Prostate gland (tissue), 2 donors: Measurements from ENCODE around the gene TCF7L1. TPM values are rescaled to one million over a fixed set of nuclear protein-coding genes. Genes with fewer than 3 reads are reported as not detected.
"Not testable (repeated sequence)": the region's sequence is repeated elsewhere in the genome, so short reads cannot be mapped to it uniquely, and the experiment has no call there.

Experiments
- DNase-seq: peaks from one replicate; pipeline ENCODE4 v3.0.0-alpha.2; 2019; ENCODE audit warnings: low spot score
- H3K27ac ChIP-seq, 2 donors: fragments of 200-600 bp; sonication (generic); 2 replicates each; pipeline ENCODE4 v1.5.1; 2017 to 2019
- H3K27me3 ChIP-seq: fragments of 200-600 bp; sonication (generic); replicated peaks from 2 replicates; pipeline ENCODE4 v1.5.1; 2019; ENCODE audit not compliant: insufficient read depth
- H3K36me3 ChIP-seq, 2 donors: fragments of 200-600 bp; sonication (generic); 1 replicate in 1 of 2; 2 replicates in 1 of 2; pipeline versions ENCODE4 v1.5.1 to v1.8.1; 2017 to 2019
- H3K4me1 ChIP-seq: fragments of 200-600 bp; sonication (generic); replicated peaks from 2 replicates; pipeline ENCODE4 v1.5.1; 2019
- H3K4me3 ChIP-seq, 2 donors: fragments of 200-600 bp; sonication (generic); 2 replicates each; pipeline ENCODE4 v1.5.1; 2017 to 2019
- H3K9me3 ChIP-seq: fragments of 200-600 bp; sonication (generic); 2 replicates; pipeline ENCODE4 v1.5.1; 2017
- CTCF ChIP-seq, 4 experiments: fragments of 200-600 bp in 2 of 4; fragments of 450-650 bp in 2 of 4; sonication (generic) in 2 of 4; IDR thresholded peaks; 1 replicate in 3 of 4; 2 replicates in 1 of 4; pipeline ENCODE4 v1.5.1; 2016 to 2019; ENCODE audit warnings: antibody characterized with exemption in 4 of 4, mild to moderate bottlenecking in 2 of 4, moderate library complexity in 2 of 4
- POLR2A ChIP-seq: fragments of 450-650 bp; IDR thresholded peaks from one replicate; pipeline ENCODE4 v1.6.1; 2016; ENCODE audit warnings: antibody characterized with exemption, mild to moderate bottlenecking
- POLR2AphosphoS5 ChIP-seq: sonication (generic); formaldehyde crosslinking; IDR thresholded peaks from one replicate; pipeline ENCODE4 v1.6.1; 2017; ENCODE audit warnings: antibody characterized with exemption
- WGBS: methylation state at CpG from one replicate; pipeline ENCODE4 v1.1.5; 2018; 5-methylcytosine and 5-hydroxymethylcytosine counted together
- intact Hi-C: fragments of 100-400 bp; cut with DNase I; formaldehyde crosslinking; loops from one replicate; pipeline ENCODE4 v1.14.2; 2022
- total RNA-seq, 2 donors: library from RNA; depleted of rRNA; stranded (reverse); fragments of >200 nt; gene quantifications; one replicate each; pipeline ENCODE4 v1.1.0, GENCODE V29; 2016

The TCF7L1 gene
- total RNA-seq, 2 donors from 2014 or later: 2.6 to 7.0 TPM

DNA sequence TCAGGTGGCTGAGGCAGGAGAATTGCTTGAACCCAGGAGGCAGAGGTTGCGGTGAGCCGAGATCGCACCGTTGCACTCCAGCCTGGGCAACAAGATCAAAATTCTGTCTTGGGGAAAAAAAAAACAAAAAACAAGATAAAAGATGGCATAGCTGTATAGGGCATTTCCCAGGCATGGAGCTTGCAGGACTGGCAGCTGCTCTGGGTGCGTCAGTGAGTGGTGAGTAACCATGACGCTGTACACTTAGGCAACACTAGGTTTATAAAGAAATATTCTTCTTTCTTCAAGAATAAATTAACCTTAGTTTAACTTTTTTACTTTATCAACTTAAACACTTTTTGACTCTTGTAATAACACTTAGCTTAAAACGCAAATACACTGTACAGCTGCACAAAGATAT is 179.2 kb downstream of the TCF7L1 start:
- Histone ChIP-seq H3K4me3 (no peak overlapping the region), H3K36me3 (no peaks in the 10 kb centered on the region), H3K4me1 (no peaks in the 10 kb centered on the region), H3K9me3 (no peaks in the 10 kb centered on the region), H3K27ac (no peak overlapping the region), H3K27me3 (no peaks in the 10 kb centered on the region)
- TF ChIP-seq POLR2AphosphoS5: no peak
- no peak for TF ChIP-seq CTCF (IDR thresholded peaks at IDR 0.05)
- TF ChIP-seq POLR2A: no peak
- WGBS: 89% methylated on average over 7 of the region's 7 CpGs
- intact Hi-C loops: no loop called here
- DNase-seq: no peak

GRCh38 chr2:85314884-85315242 is 181.7 kb downstream of the TCF7L1 start:
- Histone ChIP-seq H3K9me3 (no peaks in the 10 kb centered on the region), H3K4me1 (no peaks in the 10 kb centered on the region), H3K27me3 (no peaks in the 10 kb centered on the region), H3K36me3 (no peaks in the 10 kb centered on the region), H3K4me3 (no peak overlapping the region), H3K27ac (no peak overlapping the region)
- TF ChIP-seq POLR2A (no peak), POLR2AphosphoS5 (no peak)
- DNase-seq: no peak
- intact Hi-C loops: no loop called here
- WGBS: 72% methylated on average over 10 of the region's 10 CpGs

DNA sequence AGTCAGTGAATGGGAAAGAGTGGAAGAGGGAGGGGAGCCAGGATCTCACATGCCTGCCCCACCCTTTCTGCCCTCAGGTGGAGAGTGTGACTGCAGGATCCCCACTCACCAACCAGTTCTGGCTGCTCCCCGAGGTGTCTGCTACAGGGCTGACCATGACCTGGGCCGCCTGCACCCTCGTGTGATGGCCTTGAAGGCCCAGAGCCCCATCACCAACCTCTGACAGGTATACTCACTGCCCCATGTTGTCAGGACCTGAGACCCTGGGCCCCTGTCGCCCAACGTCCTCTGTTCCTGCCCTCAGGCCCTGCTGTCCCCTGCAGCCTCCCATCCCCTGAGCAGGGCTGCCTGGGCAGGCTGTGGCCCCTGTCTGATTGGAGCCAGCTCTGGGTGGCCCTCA is 182.7 kb downstream of the TCF7L1 start:
- DNase-seq, H3K9me3 ChIP-seq, H3K27me3 ChIP-seq, H3K4me3 ChIP-seq, H3K36me3 ChIP-seq, H3K27ac ChIP-seq, H3K4me1 ChIP-seq, intact Hi-C loops: not testable (repeated sequence)
- 89% methylated on average over 4 of the region's 5 CpGs for WGBS

- WGBS: 66% methylated on average over 11 of the region's 11 CpGs
- no peak overlapping the region for H3K4me3 ChIP-seq
- H3K9me3 ChIP-seq: no peaks in the 10 kb centered on the region
- peaks cover 8 to 11% of the 10 kb centered on the region in 2 donors for H3K36me3 ChIP-seq
- H3K27me3 ChIP-seq: no peaks in the 10 kb centered on the region
- no peak for TF ChIP-seq POLR2AphosphoS5
- intact Hi-C loops: no loop called here
- H3K27ac ChIP-seq: no peak overlapping the region
- H3K4me1 ChIP-seq: no peaks in the 10 kb centered on the region
- no peak for DNase-seq
Measured at GRCh38 chr2:85318222-85319074, 185.3 kb downstream of the TCF7L1 start.

- Histone ChIP-seq H3K4me3 (no peak overlapping the region), H3K27me3 (no peaks in the 10 kb centered on the region), H3K27ac (no peak overlapping the region), H3K36me3 (peaks cover 8 to 16% of the 10 kb centered on the region in 2 donors), H3K9me3 (no peaks in the 10 kb centered on the region), H3K4me1 (no peaks in the 10 kb centered on the region)
- WGBS: 89% methylated on average over 4 of the region's 4 CpGs
- intact Hi-C loops: no loop called here
- TF ChIP-seq CTCF (IDR thresholded peaks at IDR 0.05) (no peak), POLR2AphosphoS5 (no peak), POLR2A (no peak)
- DNase-seq: no peak
Measured at GRCh38 chr2:85319796-85320195, 186.6 kb downstream of the TCF7L1 start.

DNA sequence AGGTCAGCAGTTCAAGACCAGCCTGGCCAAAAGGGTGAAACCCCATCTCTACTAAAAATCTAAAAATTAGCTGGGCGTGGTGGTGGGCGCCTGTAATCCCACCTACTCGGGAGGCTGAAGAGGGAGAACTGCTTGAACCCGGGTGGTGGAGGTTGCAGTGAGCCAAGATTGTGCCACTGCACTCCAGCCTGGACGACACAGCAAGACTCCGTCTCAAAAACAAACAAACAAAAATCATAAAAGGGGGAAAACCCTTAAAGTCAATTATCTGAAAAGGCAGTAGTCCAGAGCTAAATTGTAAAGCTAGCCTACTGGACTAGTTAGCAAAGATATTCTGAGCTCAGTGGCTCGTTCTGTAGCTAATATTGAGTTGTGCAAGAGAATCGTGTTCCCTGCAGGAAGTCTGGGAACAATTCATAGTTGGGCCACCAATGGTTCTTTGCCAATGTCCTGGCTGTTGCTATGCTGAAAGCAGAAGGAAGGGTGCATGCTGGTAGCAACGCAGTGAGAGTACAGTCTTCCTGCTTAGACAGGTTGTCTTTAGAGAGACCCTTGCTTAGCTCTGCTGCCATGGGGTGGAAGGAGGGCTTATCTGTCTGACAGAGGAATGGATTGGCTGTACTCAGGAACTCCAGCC is 190.3 kb downstream of the TCF7L1 start:
- TF ChIP-seq POLR2AphosphoS5 (no peak), CTCF (IDR thresholded peaks at IDR 0.05) (no peak), POLR2A (no peak)
- Histone ChIP-seq H3K27ac (no peak overlapping the region), H3K4me1 (peaks cover 5% of the 10 kb centered on the region), H3K9me3 (no peaks in the 10 kb centered on the region), H3K27me3 (no peaks in the 10 kb centered on the region), H3K36me3 (peaks cover 8 to 16% of the 10 kb centered on the region in 2 donors), H3K4me3 (no peak overlapping the region)
- intact Hi-C loops: no loop called here
- WGBS: 77% methylated on average over 9 of the region's 9 CpGs
- no peak for DNase-seq

DNA sequence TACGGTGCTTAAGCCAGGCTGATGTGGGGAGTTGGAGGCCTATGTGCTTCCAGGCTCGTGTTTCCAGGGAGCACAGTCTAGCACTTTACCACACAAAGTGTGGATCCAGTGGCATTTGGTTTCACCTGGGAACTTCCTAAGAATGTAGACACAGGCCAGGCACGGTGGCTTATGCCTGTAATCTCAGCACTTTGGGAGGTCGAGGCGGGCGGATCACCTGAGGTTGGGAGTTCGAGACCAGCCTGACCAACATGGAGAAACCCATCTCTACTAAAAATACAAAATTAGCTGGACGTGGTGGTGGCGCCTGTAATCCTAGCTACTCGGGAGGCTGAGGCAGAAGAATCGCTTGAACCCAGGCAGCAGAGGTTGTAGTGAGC is 190.8 kb downstream of the TCF7L1 start:
- H3K4me1 ChIP-seq, H3K27me3 ChIP-seq, intact Hi-C loops, H3K27ac ChIP-seq, H3K9me3 ChIP-seq, DNase-seq, H3K4me3 ChIP-seq: not testable (repeated sequence)
- WGBS: 93% methylated on average over 11 of the region's 11 CpGs
- H3K36me3 ChIP-seq: peaks cover 8 to 16% of the 10 kb centered on the region in 2 donors
